ENCODE measurements around the gene LCE2A. TPM values are rescaled to one million over a fixed set of nuclear protein-coding genes. Genes with fewer than 3 reads are reported as not detected.
A peak's percentile ranks its signal among the peaks of the same experiment; 100 is the strongest.
"Not testable (repeated sequence)": the region's sequence is repeated elsewhere in the genome, so short reads cannot be mapped to it uniquely, and the experiment has no call there.

Gene LCE2A
- not detected for polyA plus RNA-seq (ENCODE audit: insufficient read length in 4 of 4)

GRCh38 chr1:152697701-152698600, at the start of gene LCE2A:
Gene LCE2A (plus strand): TSS chr1:152698345. CDS start chr1:152698902, 557 bp downstream.
- no peak for DNase-seq (ENCODE audit: low read depth in 4 of 4, low spot score in 3 of 4)

- DNase-seq (ENCODE audit: low read depth in 4 of 4, low spot score in 3 of 4) = peak; percentile 23 to 49 (median 40)
These were observed 44.0 kb upstream of the LCE2A start for GRCh38 chr1:152654110-152654509.

- DNase-seq (ENCODE audit: low read depth in 4 of 4, low spot score in 3 of 4) = no peak
These were observed 41.7 kb upstream of the LCE2A start for GRCh38 chr1:152656459-152656858.

- DNase-seq (ENCODE audit: low read depth in 4 of 4, low spot score in 3 of 4) = no peak
These were observed 40.5 kb upstream of the LCE2A start for GRCh38 chr1:152657677-152658076.

- DNase-seq (ENCODE audit: low read depth in 4 of 4, low spot score in 3 of 4) = peak in 1 of 4 donors; percentile 5
These were observed 39.5 kb upstream of the LCE2A start for GRCh38 chr1:152658649-152659048.

GRCh38 chr1:152663098-152663497, 35.0 kb upstream of the LCE2A start, which contains the start of gene LCE2D:
Gene LCE2D (plus strand): TSS chr1:152663380. CDS start chr1:152664106, 726 bp downstream.
- no peak for DNase-seq (ENCODE audit: low read depth in 4 of 4, low spot score in 3 of 4)

GRCh38 chr1:152666171-152666570, 32.0 kb upstream of the LCE2A start:
- not testable (repeated sequence) for DNase-seq (ENCODE audit: low read depth in 4 of 4, low spot score in 3 of 4)

- DNase-seq (ENCODE audit: low read depth in 4 of 4, low spot score in 3 of 4) = no peak
These were observed 30.5 kb upstream of the LCE2A start for GRCh38 chr1:152667648-152668047.

GRCh38 chr1:152673016-152673415, 25.1 kb upstream of the LCE2A start:
- no peak for DNase-seq (ENCODE audit: low read depth in 4 of 4, low spot score in 3 of 4)

GRCh38 chr1:152674983-152675382, 23.2 kb upstream of the LCE2A start, which contains the start of gene LCE2C:
Gene LCE2C (plus strand): TSS chr1:152675279. CDS start chr1:152676016, 737 bp downstream.
- not testable (repeated sequence) for DNase-seq (ENCODE audit: low read depth in 4 of 4, low spot score in 3 of 4)

- DNase-seq (ENCODE audit: low read depth in 4 of 4, low spot score in 3 of 4) = no peak
These were observed 18.7 kb upstream of the LCE2A start for GRCh38 chr1:152679459-152679858.

GRCh38 chr1:152681616-152682015, 16.5 kb upstream of the LCE2A start:
- DNase-seq (ENCODE audit: low read depth in 4 of 4, low spot score in 3 of 4) = no peak

- no peak for DNase-seq (ENCODE audit: low read depth in 4 of 4, low spot score in 3 of 4)
These were observed 14.3 kb upstream of the LCE2A start for GRCh38 chr1:152683846-152684245.

GRCh38 chr1:152685823-152686222, 12.3 kb upstream of the LCE2A start, which contains the start of gene LCE2B:
Gene LCE2B (plus strand): TSS chr1:152686123. CDS start chr1:152686844, 721 bp downstream.
- not testable (repeated sequence) for DNase-seq (ENCODE audit: low read depth in 4 of 4, low spot score in 3 of 4)

GRCh38 chr1:152699746-152700145, 1.6 kb downstream of the LCE2A start:
- no peak for DNase-seq (ENCODE audit: low read depth in 4 of 4, low spot score in 3 of 4)

GRCh38 chr1:152707860-152708259, 9.7 kb downstream of the LCE2A start, which contains the start of gene LCE4A:
Gene LCE4A (plus strand): TSS chr1:152708160. CDS start chr1:152709076, 916 bp downstream.
- no peak for DNase-seq (ENCODE audit: low read depth in 4 of 4, low spot score in 3 of 4)

- no peak for DNase-seq (ENCODE audit: low read depth in 4 of 4, low spot score in 3 of 4)
These were observed 20.1 kb downstream of the LCE2A start for GRCh38 chr1:152718238-152718637.

- no peak for DNase-seq (ENCODE audit: low read depth in 4 of 4, low spot score in 3 of 4)
These were observed 27.1 kb downstream of the LCE2A start for GRCh38 chr1:152725261-152725660.

GRCh38 chr1:152728986-152729385, 30.8 kb downstream of the LCE2A start:
- no peak for DNase-seq (ENCODE audit: low read depth in 4 of 4, low spot score in 3 of 4)

- no peak for DNase-seq (ENCODE audit: low read depth in 4 of 4, low spot score in 3 of 4)
These were observed 37.5 kb downstream of the LCE2A start for GRCh38 chr1:152735648-152736047.

GRCh38 chr1:152737997-152738396, 39.9 kb downstream of the LCE2A start:
- DNase-seq (ENCODE audit: low read depth in 4 of 4, low spot score in 3 of 4) = no peak

- DNase-seq (ENCODE audit: low read depth in 4 of 4, low spot score in 3 of 4) = no peak
These were observed 41.7 kb downstream of the LCE2A start for GRCh38 chr1:152739841-152740240.
